Neural cell (in vitro differentiated cells): ENCODE data around the gene S100B. TPM values are rescaled to one million over a fixed set of nuclear protein-coding genes. Genes with fewer than 3 reads are reported as not detected.

Experiments used
- H2AFZ ChIP-seq: fragments of 200-600, 300-800 bp; sonication (generic), shearing (Covaris generic); 2 replicates; pipeline ENCODE4 v1.6.0; 2014; ENCODE audit warnings: low read depth, mild to moderate bottlenecking, antibody characterized with exemption, low read length, moderate library complexity
- H3F3A ChIP-seq: fragments of 200-600 bp; shearing (Covaris generic); 2 replicates; pipeline ENCODE4 v1.6.1; 2016; ENCODE audit warnings: mild to moderate bottlenecking, moderate library complexity, mixed read lengths, antibody characterized with exemption, low read length; ENCODE audit not compliant: insufficient read depth, poor library complexity, severe bottlenecking
- H3K27ac ChIP-seq: fragments of 200-600, 300-800 bp; sonication (generic), shearing (Covaris generic); 2 replicates; pipeline ENCODE4 v1.5.1; 2014; ENCODE audit warnings: mild to moderate bottlenecking, low read length, moderate library complexity
- H3K27me3 ChIP-seq: fragments of 300-800, 200-600 bp; sonication (generic), shearing (Covaris generic); 2 replicates; pipeline ENCODE4 v1.6.0; 2014; ENCODE audit warnings: mild to moderate bottlenecking, low read depth, low read length, moderate library complexity; ENCODE audit not compliant: insufficient read depth
- H3K36me3 ChIP-seq: fragments of 300-800, 200-600 bp; sonication (generic), shearing (Covaris generic); 2 replicates; pipeline ENCODE4 v1.5.1; 2014; ENCODE audit warnings: mild to moderate bottlenecking, antibody characterized with exemption, low read length, moderate library complexity; ENCODE audit not compliant: insufficient read depth
- H3K4me2 ChIP-seq: fragments of 300-800, 200-600 bp; sonication (generic), shearing (Covaris generic); 2 replicates; pipeline ENCODE4 v1.6.0; 2014; ENCODE audit warnings: mild to moderate bottlenecking, low read length
- H3K4me3 ChIP-seq: fragments of 300-800, 200-600 bp; sonication (generic), shearing (Covaris generic); 2 replicates; pipeline ENCODE4 v1.5.1; 2014; ENCODE audit warnings: mild to moderate bottlenecking, low read length, moderate library complexity
- H3K79me2 ChIP-seq: fragments of 200-600 bp; shearing (Covaris generic); replicated peaks from 2 replicates; pipeline ENCODE4 v1.6.0; 2014; ENCODE audit warnings: mild to moderate bottlenecking, low read length, moderate library complexity; ENCODE audit not compliant: insufficient read depth
- H3K9ac ChIP-seq: fragments of 300-800, 200-600 bp; sonication (generic), shearing (Covaris generic); 2 replicates; pipeline ENCODE4 v1.6.1; 2016; ENCODE audit warnings: mild to moderate bottlenecking, low read length, mixed read lengths
- H3K9me2 ChIP-seq: fragments of 200-600 bp; shearing (Covaris generic); 2 replicates; pipeline ENCODE4 v1.6.1; 2016; ENCODE audit warnings: mild to moderate bottlenecking, low read length, mixed read lengths; ENCODE audit not compliant: insufficient read depth
- H3K9me3 ChIP-seq: fragments of 200-600, 300-800 bp; sonication (generic), shearing (Covaris generic); 2 replicates; pipeline ENCODE4 v1.6.1; 2016; ENCODE audit warnings: mild to moderate bottlenecking, mixed run types, low read length, moderate library complexity, mixed read lengths
- H4K20me1 ChIP-seq: fragments of 200-600 bp; shearing (Covaris generic); 2 replicates; pipeline ENCODE4 v1.6.1; 2016; ENCODE audit warnings: mild to moderate bottlenecking, mixed run types; ENCODE audit not compliant: insufficient read depth
- EP300 ChIP-seq: fragments of 450-650 bp; conservative IDR thresholded peaks from 2 replicates; pipeline ENCODE4 v1.6.1; 2014; ENCODE audit warnings: antibody characterized with exemption, mild to moderate bottlenecking, moderate library complexity; ENCODE audit not compliant: poor library complexity, severe bottlenecking
- EZH2 ChIP-seq: fragments of 200-600, 300-800 bp; shearing (Covaris generic), sonication (generic); IDR thresholded peaks from 2 replicates; pipeline ENCODE4 v1.6.1; 2014; ENCODE audit warnings: antibody characterized with exemption, low read length, borderline replicate concordance, mild to moderate bottlenecking; ENCODE audit not compliant: insufficient read depth, poor library complexity, severe bottlenecking
- MXI1 ChIP-seq: fragments of 450-650 bp; conservative IDR thresholded peaks from 2 replicates; pipeline ENCODE4 v1.6.1; 2014; ENCODE audit warnings: antibody characterized with exemption, mild to moderate bottlenecking; ENCODE audit not compliant: poor library complexity, severe bottlenecking
- POLR2AphosphoS5 ChIP-seq: IDR thresholded peaks from 2 replicates; pipeline ENCODE4 v1.6.1; 2012
- RAD21 ChIP-seq: fragments of 450-650 bp; conservative IDR thresholded peaks from 2 replicates; pipeline ENCODE4 v1.6.1; 2014; ENCODE audit warnings: antibody characterized with exemption, mild to moderate bottlenecking, moderate library complexity
- SMC3 ChIP-seq: fragments of 450-650 bp; conservative IDR thresholded peaks from 2 replicates; pipeline ENCODE4 v1.6.1; 2014; ENCODE audit warnings: antibody characterized with exemption, mild to moderate bottlenecking, moderate library complexity; ENCODE audit not compliant: poor library complexity
- TAF1 ChIP-seq: IDR thresholded peaks from 2 replicates; pipeline ENCODE4 v1.6.1; 2012; ENCODE audit warnings: low read depth
- polyA plus RNA-seq: library from polyadenylated mRNA; depleted of rRNA; stranded (reverse); fragments of >200 nt; gene quantifications from 2 replicates; pipeline ENCODE4 v1.2.3, GENCODE V29; 2014
- TF ChIP-seq, protein P1 (sequence below): IDR thresholded peaks from 2 replicates; pipeline ENCODE4 v1.6.1; 2012; ENCODE audit warnings: borderline replicate concordance
- TF ChIP-seq, protein P2 (sequence below): fragments of 450-650 bp; IDR thresholded peaks from 2 replicates; pipeline ENCODE4 v1.5.1; 2014; ENCODE audit warnings: antibody characterized with exemption, mild to moderate bottlenecking, moderate library complexity; ENCODE audit not compliant: poor library complexity, severe bottlenecking

S100B gene
- polyA plus RNA-seq, 1 donor from 2014 or later: 1.4 TPM

DNA sequence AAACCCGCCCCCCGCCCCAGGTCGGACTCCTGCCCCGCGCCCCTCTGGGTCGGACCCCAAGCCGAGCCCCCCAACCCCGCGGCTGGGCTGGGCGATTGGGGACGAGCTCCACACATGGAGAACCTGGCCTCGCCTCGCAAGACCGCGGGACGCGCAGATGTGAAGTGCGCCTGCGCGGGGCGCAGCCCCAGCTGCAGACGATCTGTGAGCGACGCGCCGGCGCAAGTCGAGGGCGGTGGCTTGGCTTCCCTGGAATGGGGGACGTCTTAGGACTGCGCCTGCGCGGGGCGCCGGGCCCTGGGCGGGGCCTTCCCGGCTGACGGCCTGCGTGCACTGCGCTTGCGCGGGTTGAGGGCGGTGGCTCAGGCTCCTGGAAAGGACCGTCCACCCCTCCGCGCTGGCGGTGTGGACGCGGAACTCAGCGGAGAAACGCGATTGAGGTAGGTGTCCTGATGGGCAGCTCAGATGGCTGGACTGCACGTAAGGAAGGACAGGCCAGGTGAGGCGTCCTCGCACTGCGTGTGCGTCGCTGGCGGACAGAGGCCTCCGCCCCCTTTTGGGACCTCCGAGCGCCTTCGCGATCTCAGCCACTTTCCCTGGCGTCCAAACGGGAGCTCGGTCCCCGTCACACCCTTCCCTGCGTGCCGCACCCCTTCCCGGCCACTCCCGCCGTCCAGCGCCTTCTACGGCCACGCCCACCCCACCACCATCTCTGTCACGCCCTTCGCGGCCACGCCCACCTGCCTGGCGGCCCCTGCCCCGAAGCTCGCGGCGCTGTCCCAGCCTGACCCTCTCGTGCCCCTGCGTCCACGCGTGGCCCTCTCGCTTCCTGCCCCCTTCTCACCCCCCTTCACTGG is 30.7 kb upstream of the S100B start, which contains the start of gene PRMT2:
Gene PRMT2 (plus strand): TSS at position 351 of the 857 bp plus-strand sequence. CDS start 1,278 bp downstream, outside the sequence.
- peaks cover 4% of the 10 kb centered on the region for H3F3A ChIP-seq
- H3K9ac ChIP-seq: peak within 1 kb of the TSS; percentile 90
- peak within 1 kb of the TSS; percentile 80 for H3K4me3 ChIP-seq
- H3K79me2 ChIP-seq: peaks cover 48% of the 10 kb centered on the region
- no peaks in the 10 kb centered on the region for H3K9me2 ChIP-seq
- peaks cover 5% of the 10 kb centered on the region for H3K36me3 ChIP-seq
- H3K4me2 ChIP-seq: peak within 1 kb of the TSS; percentile 85
- peak within 1 kb of the TSS; percentile 74 for H2AFZ ChIP-seq
- H3K9me3 ChIP-seq: no peaks in the 10 kb centered on the region
- no peaks in the 10 kb centered on the region for H3K27me3 ChIP-seq
- TF ChIP-seq, protein P1, sequence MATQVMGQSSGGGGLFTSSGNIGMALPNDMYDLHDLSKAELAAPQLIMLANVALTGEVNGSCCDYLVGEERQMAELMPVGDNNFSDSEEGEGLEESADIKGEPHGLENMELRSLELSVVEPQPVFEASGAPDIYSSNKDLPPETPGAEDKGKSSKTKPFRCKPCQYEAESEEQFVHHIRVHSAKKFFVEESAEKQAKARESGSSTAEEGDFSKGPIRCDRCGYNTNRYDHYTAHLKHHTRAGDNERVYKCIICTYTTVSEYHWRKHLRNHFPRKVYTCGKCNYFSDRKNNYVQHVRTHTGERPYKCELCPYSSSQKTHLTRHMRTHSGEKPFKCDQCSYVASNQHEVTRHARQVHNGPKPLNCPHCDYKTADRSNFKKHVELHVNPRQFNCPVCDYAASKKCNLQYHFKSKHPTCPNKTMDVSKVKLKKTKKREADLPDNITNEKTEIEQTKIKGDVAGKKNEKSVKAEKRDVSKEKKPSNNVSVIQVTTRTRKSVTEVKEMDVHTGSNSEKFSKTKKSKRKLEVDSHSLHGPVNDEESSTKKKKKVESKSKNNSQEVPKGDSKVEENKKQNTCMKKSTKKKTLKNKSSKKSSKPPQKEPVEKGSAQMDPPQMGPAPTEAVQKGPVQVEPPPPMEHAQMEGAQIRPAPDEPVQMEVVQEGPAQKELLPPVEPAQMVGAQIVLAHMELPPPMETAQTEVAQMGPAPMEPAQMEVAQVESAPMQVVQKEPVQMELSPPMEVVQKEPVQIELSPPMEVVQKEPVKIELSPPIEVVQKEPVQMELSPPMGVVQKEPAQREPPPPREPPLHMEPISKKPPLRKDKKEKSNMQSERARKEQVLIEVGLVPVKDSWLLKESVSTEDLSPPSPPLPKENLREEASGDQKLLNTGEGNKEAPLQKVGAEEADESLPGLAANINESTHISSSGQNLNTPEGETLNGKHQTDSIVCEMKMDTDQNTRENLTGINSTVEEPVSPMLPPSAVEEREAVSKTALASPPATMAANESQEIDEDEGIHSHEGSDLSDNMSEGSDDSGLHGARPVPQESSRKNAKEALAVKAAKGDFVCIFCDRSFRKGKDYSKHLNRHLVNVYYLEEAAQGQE: peak; percentile 46
- TF ChIP-seq RAD21 (no peak), SMC3 (peak; percentile 30), TAF1 (no peak), EP300 (peak; percentile 44), EZH2 (no peak), POLR2AphosphoS5 (peak; percentile 99), MXI1 (peak; percentile 74)
- TF ChIP-seq, protein P2, sequence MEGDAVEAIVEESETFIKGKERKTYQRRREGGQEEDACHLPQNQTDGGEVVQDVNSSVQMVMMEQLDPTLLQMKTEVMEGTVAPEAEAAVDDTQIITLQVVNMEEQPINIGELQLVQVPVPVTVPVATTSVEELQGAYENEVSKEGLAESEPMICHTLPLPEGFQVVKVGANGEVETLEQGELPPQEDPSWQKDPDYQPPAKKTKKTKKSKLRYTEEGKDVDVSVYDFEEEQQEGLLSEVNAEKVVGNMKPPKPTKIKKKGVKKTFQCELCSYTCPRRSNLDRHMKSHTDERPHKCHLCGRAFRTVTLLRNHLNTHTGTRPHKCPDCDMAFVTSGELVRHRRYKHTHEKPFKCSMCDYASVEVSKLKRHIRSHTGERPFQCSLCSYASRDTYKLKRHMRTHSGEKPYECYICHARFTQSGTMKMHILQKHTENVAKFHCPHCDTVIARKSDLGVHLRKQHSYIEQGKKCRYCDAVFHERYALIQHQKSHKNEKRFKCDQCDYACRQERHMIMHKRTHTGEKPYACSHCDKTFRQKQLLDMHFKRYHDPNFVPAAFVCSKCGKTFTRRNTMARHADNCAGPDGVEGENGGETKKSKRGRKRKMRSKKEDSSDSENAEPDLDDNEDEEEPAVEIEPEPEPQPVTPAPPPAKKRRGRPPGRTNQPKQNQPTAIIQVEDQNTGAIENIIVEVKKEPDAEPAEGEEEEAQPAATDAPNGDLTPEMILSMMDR: no peak
- H3K27ac ChIP-seq: peak within 1 kb of the TSS; percentile 90
- H4K20me1 ChIP-seq: peaks cover 2% of the 10 kb centered on the region

DNA sequence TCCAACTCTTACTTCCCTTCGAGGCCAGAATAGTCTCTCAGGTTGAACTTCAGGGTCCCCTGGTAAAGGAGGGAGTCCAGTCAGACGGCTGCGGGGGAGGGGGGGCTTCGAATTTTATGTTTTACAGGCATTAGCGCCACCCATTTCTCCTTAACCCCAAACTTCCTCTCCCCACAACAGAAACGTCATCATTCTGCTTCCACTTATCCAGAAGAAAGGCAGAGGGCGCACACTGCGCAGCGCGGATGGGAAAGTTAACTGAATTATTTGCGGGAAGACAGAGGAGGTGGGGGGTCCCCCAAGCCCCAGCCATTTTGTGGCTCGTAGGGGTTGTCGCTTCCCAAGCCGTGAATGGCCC is 30.1 kb upstream of the S100B start:
- Histone ChIP-seq H3K36me3 (peaks cover 5% of the 10 kb centered on the region), H3K9me3 (no peaks in the 10 kb centered on the region), H3K4me3 (peak overlapping the region; percentile 80), H3K4me2 (peak overlapping the region; percentile 72), H3K79me2 (peaks cover 44% of the 10 kb centered on the region), H2AFZ (peak overlapping the region; percentile 69), H4K20me1 (peaks cover 2% of the 10 kb centered on the region), H3K27ac (peak overlapping the region; percentile 90), H3F3A (peaks cover 4% of the 10 kb centered on the region), H3K27me3 (no peaks in the 10 kb centered on the region), H3K9ac (peak overlapping the region; percentile 90), H3K9me2 (no peaks in the 10 kb centered on the region)
- TF ChIP-seq, protein P2: peak; percentile 68
- TF ChIP-seq MXI1 (no peak), RAD21 (peak; percentile 36), TAF1 (no peak), EP300 (peak; percentile 10)
- TF ChIP-seq, protein P1: no peak
